ENCODE results near the gene CFB.

DNA sequence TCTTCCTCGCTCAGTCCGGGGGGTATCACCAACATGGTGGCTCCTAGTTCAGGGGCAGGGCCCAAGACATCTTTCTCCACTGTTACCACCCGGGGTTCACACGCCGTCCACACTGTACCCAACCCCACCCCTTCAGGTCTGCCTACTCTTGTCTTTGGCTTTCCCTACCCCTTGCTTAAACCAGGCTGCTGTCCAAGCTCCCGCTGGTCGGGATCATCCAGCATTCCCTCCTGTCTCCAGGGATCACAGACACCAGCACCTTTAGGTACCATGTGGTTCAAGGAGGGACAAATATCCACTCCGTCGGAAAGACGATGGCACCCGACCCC is 12.5 kb downstream of the CFB start:
- no peak for TF ChIP-seq POLR2AphosphoS5 (IDR thresholded peaks at IDR 0.05; ENCODE audit: low read depth, low read length)
- no peak for TF ChIP-seq RFX5 (IDR thresholded peaks at IDR 0.05; ENCODE audit: low read length)
- TF ChIP-seq, protein P1, sequence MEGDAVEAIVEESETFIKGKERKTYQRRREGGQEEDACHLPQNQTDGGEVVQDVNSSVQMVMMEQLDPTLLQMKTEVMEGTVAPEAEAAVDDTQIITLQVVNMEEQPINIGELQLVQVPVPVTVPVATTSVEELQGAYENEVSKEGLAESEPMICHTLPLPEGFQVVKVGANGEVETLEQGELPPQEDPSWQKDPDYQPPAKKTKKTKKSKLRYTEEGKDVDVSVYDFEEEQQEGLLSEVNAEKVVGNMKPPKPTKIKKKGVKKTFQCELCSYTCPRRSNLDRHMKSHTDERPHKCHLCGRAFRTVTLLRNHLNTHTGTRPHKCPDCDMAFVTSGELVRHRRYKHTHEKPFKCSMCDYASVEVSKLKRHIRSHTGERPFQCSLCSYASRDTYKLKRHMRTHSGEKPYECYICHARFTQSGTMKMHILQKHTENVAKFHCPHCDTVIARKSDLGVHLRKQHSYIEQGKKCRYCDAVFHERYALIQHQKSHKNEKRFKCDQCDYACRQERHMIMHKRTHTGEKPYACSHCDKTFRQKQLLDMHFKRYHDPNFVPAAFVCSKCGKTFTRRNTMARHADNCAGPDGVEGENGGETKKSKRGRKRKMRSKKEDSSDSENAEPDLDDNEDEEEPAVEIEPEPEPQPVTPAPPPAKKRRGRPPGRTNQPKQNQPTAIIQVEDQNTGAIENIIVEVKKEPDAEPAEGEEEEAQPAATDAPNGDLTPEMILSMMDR (IDR thresholded peaks at IDR 0.05): no peak
- TF ChIP-seq NFIC (IDR thresholded peaks at IDR 0.05; ENCODE audit: borderline replicate concordance): no peak
- no peak for TF ChIP-seq YY1 (IDR thresholded peaks at IDR 0.05; ENCODE audit: low read depth)
- no peak for TF ChIP-seq FOXM1 (IDR thresholded peaks at IDR 0.05; ENCODE audit: low read depth)
- TF ChIP-seq, protein P2, sequence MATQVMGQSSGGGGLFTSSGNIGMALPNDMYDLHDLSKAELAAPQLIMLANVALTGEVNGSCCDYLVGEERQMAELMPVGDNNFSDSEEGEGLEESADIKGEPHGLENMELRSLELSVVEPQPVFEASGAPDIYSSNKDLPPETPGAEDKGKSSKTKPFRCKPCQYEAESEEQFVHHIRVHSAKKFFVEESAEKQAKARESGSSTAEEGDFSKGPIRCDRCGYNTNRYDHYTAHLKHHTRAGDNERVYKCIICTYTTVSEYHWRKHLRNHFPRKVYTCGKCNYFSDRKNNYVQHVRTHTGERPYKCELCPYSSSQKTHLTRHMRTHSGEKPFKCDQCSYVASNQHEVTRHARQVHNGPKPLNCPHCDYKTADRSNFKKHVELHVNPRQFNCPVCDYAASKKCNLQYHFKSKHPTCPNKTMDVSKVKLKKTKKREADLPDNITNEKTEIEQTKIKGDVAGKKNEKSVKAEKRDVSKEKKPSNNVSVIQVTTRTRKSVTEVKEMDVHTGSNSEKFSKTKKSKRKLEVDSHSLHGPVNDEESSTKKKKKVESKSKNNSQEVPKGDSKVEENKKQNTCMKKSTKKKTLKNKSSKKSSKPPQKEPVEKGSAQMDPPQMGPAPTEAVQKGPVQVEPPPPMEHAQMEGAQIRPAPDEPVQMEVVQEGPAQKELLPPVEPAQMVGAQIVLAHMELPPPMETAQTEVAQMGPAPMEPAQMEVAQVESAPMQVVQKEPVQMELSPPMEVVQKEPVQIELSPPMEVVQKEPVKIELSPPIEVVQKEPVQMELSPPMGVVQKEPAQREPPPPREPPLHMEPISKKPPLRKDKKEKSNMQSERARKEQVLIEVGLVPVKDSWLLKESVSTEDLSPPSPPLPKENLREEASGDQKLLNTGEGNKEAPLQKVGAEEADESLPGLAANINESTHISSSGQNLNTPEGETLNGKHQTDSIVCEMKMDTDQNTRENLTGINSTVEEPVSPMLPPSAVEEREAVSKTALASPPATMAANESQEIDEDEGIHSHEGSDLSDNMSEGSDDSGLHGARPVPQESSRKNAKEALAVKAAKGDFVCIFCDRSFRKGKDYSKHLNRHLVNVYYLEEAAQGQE (IDR thresholded peaks at IDR 0.05; ENCODE audit: low read depth, low read length): no peak
